Muscle of leg (tissue), 11 donors: Measurements from ENCODE around the gene KIF1C. TPM values are rescaled to one million over a fixed set of nuclear protein-coding genes. Genes with fewer than 3 reads are reported as not detected.

Experiments
- DNase-seq: peaks from one replicate; pipeline ENCODE4 v3.0.0; 2013
- H3K27ac ChIP-seq: one replicate; pipeline ENCODE4 v1.5.1; 2013; ENCODE audit warnings: mild to moderate bottlenecking, low read length, control low read depth
- H3K27me3 ChIP-seq: one replicate; pipeline ENCODE4 v1.6.1; 2013; ENCODE audit warnings: low read length; ENCODE audit not compliant: control insufficient read depth, insufficient read depth
- H3K36me3 ChIP-seq: one replicate; pipeline ENCODE4 v1.6.1; 2013; ENCODE audit warnings: low read length; ENCODE audit not compliant: control insufficient read depth, insufficient read depth
- H3K4me1 ChIP-seq: one replicate; pipeline ENCODE4 v1.6.1; 2013; ENCODE audit warnings: low read length; ENCODE audit not compliant: control insufficient read depth, insufficient read depth
- H3K4me3 ChIP-seq: one replicate; pipeline ENCODE4 v1.5.1; 2013; ENCODE audit warnings: low read length, control low read depth
- H3K9me3 ChIP-seq: replicated peaks from 2 replicates; pipeline ENCODE4 v1.6.1; 2013; ENCODE audit warnings: low read depth, low read length; ENCODE audit not compliant: control insufficient read depth
- WGBS: methylation state at CpG from one replicate; pipeline ENCODE4 v1.1.5; 2013; ENCODE audit warnings: missing lambda C conversion rate; ENCODE audit not compliant: insufficient coverage; 5-methylcytosine and 5-hydroxymethylcytosine counted together
- polyA plus RNA-seq, 8 donors: library from polyadenylated mRNA; unstranded; fragments of 120-200 nt; gene quantifications; one replicate each; pipeline versions ENCODE4 v1.2.1 to v1.2.3, GENCODE V29; 2013; ENCODE audit warnings: inconsistent platforms in 1 of 8, low replicate concordance in 1 of 8; ENCODE audit not compliant: insufficient read length in 8 of 8, insufficient read depth in 1 of 8
- total RNA-seq: library from RNA; stranded (reverse); fragments of 120-200 nt; gene quantifications from one replicate; pipeline ENCODE4 v1.2.4, GENCODE V29; 2013

Gene KIF1C
- total and polyA plus RNA-seq, 9 donors, result 57.0 to 103 (median 93.6) TPM

GRCh38 chr17:4953451-4953961 is 44.2 kb upstream of the KIF1C start:
- Histone ChIP-seq H3K9me3 (no peaks in the 10 kb centered on the region), H3K4me1 (peaks cover 52% of the 10 kb centered on the region), H3K4me3 (peak overlapping the region; percentile 90), H3K27me3 (no peaks in the 10 kb centered on the region), H3K36me3 (peaks cover 31% of the 10 kb centered on the region), H3K27ac (peak overlapping the region; percentile 86)
- DNase-seq, result peak; percentile 71
- WGBS, result 65% methylated on average over 12 of the region's 14 CpGs

GRCh38 chr17:4955091-4955490 is 42.7 kb upstream of the KIF1C start:
- Histone ChIP-seq H3K27ac (no peak overlapping the region), H3K9me3 (no peaks in the 10 kb centered on the region), H3K4me3 (no peak overlapping the region), H3K36me3 (peaks cover 44% of the 10 kb centered on the region), H3K27me3 (no peaks in the 10 kb centered on the region), H3K4me1 (peaks cover 58% of the 10 kb centered on the region)
- DNase-seq, result no peak
- 95% methylated on average over 4 of the region's 8 CpGs for WGBS

- Histone ChIP-seq H3K27ac (no peak overlapping the region), H3K4me1 (peaks cover 43% of the 10 kb centered on the region), H3K9me3 (no peaks in the 10 kb centered on the region), H3K27me3 (no peaks in the 10 kb centered on the region), H3K4me3 (no peak overlapping the region), H3K36me3 (peaks cover 53% of the 10 kb centered on the region)
- DNase-seq, result no peak
- 75% methylated on average over 5 of the region's 10 CpGs for WGBS
These were observed 41.2 kb upstream of the KIF1C start for GRCh38 chr17:4956493-4957061.

GRCh38 chr17:4958102-4958501 is 39.6 kb upstream of the KIF1C start:
- no peak for DNase-seq
- Histone ChIP-seq H3K36me3 (peaks cover 55% of the 10 kb centered on the region), H3K27me3 (no peaks in the 10 kb centered on the region), H3K9me3 (no peaks in the 10 kb centered on the region), H3K4me3 (no peak overlapping the region), H3K4me1 (peaks cover 33% of the 10 kb centered on the region), H3K27ac (peak overlapping the region; percentile 7)
- WGBS, result 89% methylated on average over 2 of the region's 3 CpGs

GRCh38 chr17:4959261-4959965 is 38.3 kb upstream of the KIF1C start:
- Histone ChIP-seq H3K9me3 (no peaks in the 10 kb centered on the region), H3K36me3 (peaks cover 55% of the 10 kb centered on the region), H3K27me3 (no peaks in the 10 kb centered on the region), H3K4me3 (no peak overlapping the region), H3K27ac (peak overlapping the region; percentile 65), H3K4me1 (peaks cover 26% of the 10 kb centered on the region)
- WGBS, result 83% methylated on average over 12 of the region's 18 CpGs
- DNase-seq, result no peak

GRCh38 chr17:4960279-4960922 is 37.3 kb upstream of the KIF1C start:
- no peak for DNase-seq
- no peak overlapping the region for H3K27ac ChIP-seq
- peaks cover 53% of the 10 kb centered on the region for H3K36me3 ChIP-seq
- H3K4me3 ChIP-seq, result no peak overlapping the region
- no peaks in the 10 kb centered on the region for H3K9me3 ChIP-seq
- H3K27me3 ChIP-seq, result no peaks in the 10 kb centered on the region
- H3K4me1 ChIP-seq, result peaks cover 24% of the 10 kb centered on the region
- 60% methylated on average over 5 of the region's 9 CpGs for WGBS

- peaks cover 31% of the 10 kb centered on the region for H3K36me3 ChIP-seq
- DNase-seq, result no peak
- WGBS, result 89% methylated on average over 6 of the region's 15 CpGs
- H3K9me3 ChIP-seq, result no peaks in the 10 kb centered on the region
- no peaks in the 10 kb centered on the region for H3K27me3 ChIP-seq
- peaks cover 37% of the 10 kb centered on the region for H3K4me1 ChIP-seq
- no peak overlapping the region for H3K27ac ChIP-seq
- H3K4me3 ChIP-seq, result no peak overlapping the region
These were observed 32.3 kb upstream of the KIF1C start for GRCh38 chr17:4965311-4965986.

- WGBS, result under 1% methylated on average over 31 of the region's 42 CpGs
- peaks cover 41% of the 10 kb centered on the region for H3K36me3 ChIP-seq
- H3K4me1 ChIP-seq, result peaks cover 37% of the 10 kb centered on the region
- peak overlapping the region; percentile 88 for H3K4me3 ChIP-seq
- peak overlapping the region; percentile 100 for H3K27ac ChIP-seq
- H3K9me3 ChIP-seq, result no peaks in the 10 kb centered on the region
- H3K27me3 ChIP-seq, result no peaks in the 10 kb centered on the region
- DNase-seq, result peak; percentile 100
These were observed 30.8 kb upstream of the KIF1C start for GRCh38 chr17:4966844-4967538.

GRCh38 chr17:4967539-4968485 is 29.9 kb upstream of the KIF1C start, which contains the start of gene SPAG7:
TSS of gene SPAG7 (minus strand) at chr17:4967817. CDS start at chr17:4967804, 13 bp downstream.
- Histone ChIP-seq H3K4me1 (peaks cover 42% of the 10 kb centered on the region), H3K27ac (peak within 1 kb of the TSS; percentile 100), H3K36me3 (peaks cover 44% of the 10 kb centered on the region), H3K9me3 (no peaks in the 10 kb centered on the region), H3K4me3 (peak within 1 kb of the TSS; percentile 88), H3K27me3 (no peaks in the 10 kb centered on the region)
- DNase-seq, result peak; percentile 99
- WGBS, result under 1% methylated on average over 51 of the region's 66 CpGs
